HEK293T (cell line): ENCODE data around the gene ARHGEF1.

Source experiments
- CTCF ChIA-PET: fragments of 350-600 bp; formaldehyde crosslinking; extraction: SDS; loops from one replicate; lab custom pipeline; 2021; ENCODE audit warnings: antibody characterized with exemption, inconsistent platforms; lab: Yijun Ruan, JAX
- POLR2A ChIA-PET: fragments of 350-600 bp; formaldehyde crosslinking; extraction: SDS; loops from one replicate; lab custom pipeline; 2020; ENCODE audit warnings: antibody characterized with exemption, inconsistent platforms; lab: Yijun Ruan, JAX
- DNase-seq: peaks from one replicate; pipeline ENCODE4 v3.0.0; 2012; ENCODE audit warnings: mixed read lengths; ENCODE audit errors: extremely low spot score
- ARNT ChIP-seq: fragments of 450-650 bp; IDR thresholded peaks from 2 replicates; pipeline ENCODE4 v1.6.1; 2017; ENCODE audit warnings: mild to moderate bottlenecking
- BHLHE40 ChIP-seq: fragments of 450-650 bp; IDR thresholded peaks from 2 replicates; pipeline ENCODE4 v1.6.1; 2016; ENCODE audit warnings: mild to moderate bottlenecking, moderate library complexity, borderline replicate concordance
- CTBP1 ChIP-seq: fragments of 450-650 bp; IDR thresholded peaks from 2 replicates; pipeline ENCODE4 v1.6.1; 2016; ENCODE audit warnings: borderline replicate concordance
- ELF4 ChIP-seq: fragments of 450-650 bp; IDR thresholded peaks from 2 replicates; pipeline ENCODE4 v1.6.1; 2017; ENCODE audit warnings: antibody characterized with exemption
- FOXA1 ChIP-seq: fragments of 450-650 bp; IDR thresholded peaks from 2 replicates; pipeline ENCODE4 v1.6.1; 2016; ENCODE audit warnings: mild to moderate bottlenecking
- FOXK2 ChIP-seq: fragments of 450-650 bp; IDR thresholded peaks from 2 replicates; pipeline ENCODE4 v1.6.1; 2016; ENCODE audit warnings: mild to moderate bottlenecking
- FOXM1 ChIP-seq: fragments of 450-650 bp; IDR thresholded peaks from 2 replicates; pipeline ENCODE4 v1.6.1; 2017; ENCODE audit warnings: mild to moderate bottlenecking, borderline replicate concordance
- HDGF ChIP-seq: fragments of 450-650 bp; IDR thresholded peaks from 2 replicates; pipeline ENCODE4 v1.6.1; 2017; ENCODE audit warnings: antibody characterized with exemption, borderline replicate concordance
- L3MBTL2 ChIP-seq: fragments of 450-650 bp; conservative IDR thresholded peaks from 2 replicates; pipeline ENCODE4 v1.6.1; 2016; ENCODE audit warnings: mild to moderate bottlenecking
- LEF1 ChIP-seq: fragments of 450-650 bp; IDR thresholded peaks from 2 replicates; pipeline ENCODE4 v1.6.1; 2017; ENCODE audit warnings: mild to moderate bottlenecking, borderline replicate concordance
- NFRKB ChIP-seq: fragments of 450-650 bp; IDR thresholded peaks from 2 replicates; pipeline ENCODE4 v1.6.1; 2016; ENCODE audit warnings: mild to moderate bottlenecking, moderate library complexity
- SP1 ChIP-seq: fragments of 450-650 bp; IDR thresholded peaks from 2 replicates; pipeline ENCODE4 v1.6.1; 2017
- SUZ12 ChIP-seq: fragments of 450-650 bp; IDR thresholded peaks from 2 replicates; pipeline ENCODE4 v1.6.1; 2016; ENCODE audit warnings: mild to moderate bottlenecking
- TARDBP ChIP-seq: fragments of 450-650 bp; IDR thresholded peaks from 2 replicates; pipeline ENCODE4 v1.6.1; 2016
- ZNF384 ChIP-seq: fragments of 450-650 bp; IDR thresholded peaks from 2 replicates; pipeline ENCODE4 v1.6.1; 2016
- TF ChIP-seq, protein P1 (sequence below): fragments of 450-650 bp; IDR thresholded peaks from 2 replicates; pipeline ENCODE4 v1.6.1; 2016

The ARHGEF1 gene

DNA sequence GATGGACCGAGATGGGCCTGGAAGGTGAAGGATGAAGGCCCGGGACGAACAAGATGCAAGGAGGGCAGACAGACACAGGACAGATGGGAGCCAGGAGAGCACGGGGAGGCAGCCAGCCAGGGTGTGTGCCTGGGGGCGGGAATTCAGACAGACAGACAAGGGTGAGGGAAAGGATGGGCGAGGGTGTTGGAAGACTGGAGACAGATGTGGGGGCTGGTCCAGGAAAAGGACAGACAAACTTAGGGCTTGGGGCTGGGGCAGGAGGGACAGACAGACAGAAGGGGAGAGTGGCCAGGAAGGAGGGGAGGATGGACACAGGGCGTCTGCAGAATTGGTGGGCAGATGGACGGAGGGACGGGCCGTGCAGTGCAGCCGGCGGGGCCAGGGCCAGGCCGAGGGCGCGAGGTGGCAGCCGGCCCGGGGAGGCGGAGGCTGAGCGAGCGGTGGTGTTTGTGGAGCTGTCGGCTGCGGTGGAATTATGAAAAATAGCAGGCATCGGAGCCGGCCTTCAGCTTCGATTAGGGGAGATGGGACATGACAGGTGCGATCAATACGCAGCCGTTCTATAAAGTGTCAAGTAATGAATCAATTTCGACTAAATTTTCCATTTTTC lies 49.8 kb downstream of the ARHGEF1 start:
- CTCF ChIA-PET = no interaction called here
- POLR2A ChIA-PET = no interaction called here
- no peak for TF ChIP-seq ARNT
- TF ChIP-seq ELF4 = no peak
- TF ChIP-seq SUZ12 = no peak
- TF ChIP-seq L3MBTL2 = no peak
- no peak for TF ChIP-seq SP1
- no peak for TF ChIP-seq FOXA1
- DNase-seq = no peak

GRCh38 chr19:41933693-41934426 lies 50.9 kb downstream of the ARHGEF1 start:
- CTCF ChIA-PET = interaction anchor here (0.6 to 1.0 kb wide), 2 partner anchors 58 to 99 kb away, joined by 3 to 4 read pairs; no protein-coding TSS in a partner anchor
- POLR2A ChIA-PET = no interaction called here
- TF ChIP-seq ZNF384 (no peak), ARNT (no peak)
- DNase-seq = no peak

GRCh38 chr19:41934849-41935374 lies 51.9 kb downstream of the ARHGEF1 start:
- peak; percentile 79 for DNase-seq
- ChIA-PET CTCF (interaction anchor here (1.0 kb wide), 1 partner anchor 62 kb away, joined by 3 read pairs; no protein-coding TSS in a partner anchor), POLR2A (no interaction called here)
- TF ChIP-seq ELF4 (no peak), SP1 (no peak), FOXA1 (no peak), ZNF384 (no peak), HDGF (no peak)
- TF ChIP-seq, protein P1, sequence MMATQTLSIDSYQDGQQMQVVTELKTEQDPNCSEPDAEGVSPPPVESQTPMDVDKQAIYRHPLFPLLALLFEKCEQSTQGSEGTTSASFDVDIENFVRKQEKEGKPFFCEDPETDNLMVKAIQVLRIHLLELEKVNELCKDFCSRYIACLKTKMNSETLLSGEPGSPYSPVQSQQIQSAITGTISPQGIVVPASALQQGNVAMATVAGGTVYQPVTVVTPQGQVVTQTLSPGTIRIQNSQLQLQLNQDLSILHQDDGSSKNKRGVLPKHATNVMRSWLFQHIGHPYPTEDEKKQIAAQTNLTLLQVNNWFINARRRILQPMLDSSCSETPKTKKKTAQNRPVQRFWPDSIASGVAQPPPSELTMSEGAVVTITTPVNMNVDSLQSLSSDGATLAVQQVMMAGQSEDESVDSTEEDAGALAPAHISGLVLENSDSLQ = peak; percentile 46

GRCh38 chr19:41935760-41936415 lies 52.9 kb downstream of the ARHGEF1 start:
- DNase-seq = no peak
- TF ChIP-seq L3MBTL2 (no peak), ZNF384 (no peak), ARNT (no peak), FOXA1 (no peak), TARDBP (no peak), FOXK2 (no peak), HDGF (no peak), SUZ12 (no peak), BHLHE40 (no peak), CTBP1 (no peak), LEF1 (no peak), ELF4 (no peak), SP1 (no peak)
- TF ChIP-seq, protein P1 = no peak
- CTCF ChIA-PET = no interaction called here
- POLR2A ChIA-PET = interaction anchor here (0.6 kb wide), 1 partner anchor 143 kb away, joined by 3 read pairs; no protein-coding TSS in a partner anchor

GRCh38 chr19:41936416-41936850 lies 53.4 kb downstream of the ARHGEF1 start:
- no peak for DNase-seq
- ChIA-PET CTCF (no interaction called here), POLR2A (interaction anchor here (0.6 kb wide), 1 partner anchor 143 kb away, joined by 3 read pairs; no protein-coding TSS in a partner anchor)
- TF ChIP-seq FOXK2 = no peak
- no peak for TF ChIP-seq SP1
- TF ChIP-seq FOXA1 = no peak
- no peak for TF ChIP-seq ELF4
- TF ChIP-seq ZNF384 = no peak
- TF ChIP-seq BHLHE40 = no peak
- TF ChIP-seq, protein P1 = no peak
- no peak for TF ChIP-seq SUZ12
- no peak for TF ChIP-seq FOXM1
- no peak for TF ChIP-seq L3MBTL2
- no peak for TF ChIP-seq NFRKB
- no peak for TF ChIP-seq LEF1

DNA sequence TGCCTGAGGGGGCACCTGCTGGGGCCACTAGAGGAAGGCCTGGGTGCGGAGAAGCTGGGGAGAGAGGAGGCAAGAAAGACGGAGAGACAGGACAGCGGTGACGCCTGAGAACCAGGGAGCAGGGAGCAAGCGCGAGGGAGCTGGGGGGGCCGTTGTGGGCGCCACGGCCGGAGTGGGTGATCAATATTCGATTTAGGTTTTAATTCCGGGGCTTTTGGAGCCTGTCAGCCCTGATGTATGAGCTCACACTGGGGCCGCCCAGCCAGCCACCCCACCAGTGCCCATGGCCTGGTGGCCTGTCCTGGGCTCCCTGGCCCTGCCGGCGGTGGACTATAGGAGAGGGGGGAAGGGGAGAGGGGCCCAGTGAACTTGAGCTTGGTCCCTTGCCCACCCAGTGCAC lies 54.0 kb downstream of the ARHGEF1 start:
- TF ChIP-seq, protein P1 = no peak
- TF ChIP-seq FOXM1 (no peak), BHLHE40 (no peak), FOXK2 (no peak), L3MBTL2 (no peak), ELF4 (no peak), NFRKB (no peak), TARDBP (no peak), CTBP1 (no peak), HDGF (no peak), FOXA1 (no peak), ZNF384 (no peak), SUZ12 (no peak), SP1 (no peak), ARNT (no peak)
- POLR2A ChIA-PET = interaction anchor here (1.0 to 1.4 kb wide), 3 partner anchors 21 to 63 kb away, joined by 3 to 4 read pairs (median 3); no protein-coding TSS in a partner anchor
- DNase-seq = no peak
- CTCF ChIA-PET = no interaction called here
